ENCODE results near the gene CDK5RAP1.

The CDK5RAP1 gene

DNA sequence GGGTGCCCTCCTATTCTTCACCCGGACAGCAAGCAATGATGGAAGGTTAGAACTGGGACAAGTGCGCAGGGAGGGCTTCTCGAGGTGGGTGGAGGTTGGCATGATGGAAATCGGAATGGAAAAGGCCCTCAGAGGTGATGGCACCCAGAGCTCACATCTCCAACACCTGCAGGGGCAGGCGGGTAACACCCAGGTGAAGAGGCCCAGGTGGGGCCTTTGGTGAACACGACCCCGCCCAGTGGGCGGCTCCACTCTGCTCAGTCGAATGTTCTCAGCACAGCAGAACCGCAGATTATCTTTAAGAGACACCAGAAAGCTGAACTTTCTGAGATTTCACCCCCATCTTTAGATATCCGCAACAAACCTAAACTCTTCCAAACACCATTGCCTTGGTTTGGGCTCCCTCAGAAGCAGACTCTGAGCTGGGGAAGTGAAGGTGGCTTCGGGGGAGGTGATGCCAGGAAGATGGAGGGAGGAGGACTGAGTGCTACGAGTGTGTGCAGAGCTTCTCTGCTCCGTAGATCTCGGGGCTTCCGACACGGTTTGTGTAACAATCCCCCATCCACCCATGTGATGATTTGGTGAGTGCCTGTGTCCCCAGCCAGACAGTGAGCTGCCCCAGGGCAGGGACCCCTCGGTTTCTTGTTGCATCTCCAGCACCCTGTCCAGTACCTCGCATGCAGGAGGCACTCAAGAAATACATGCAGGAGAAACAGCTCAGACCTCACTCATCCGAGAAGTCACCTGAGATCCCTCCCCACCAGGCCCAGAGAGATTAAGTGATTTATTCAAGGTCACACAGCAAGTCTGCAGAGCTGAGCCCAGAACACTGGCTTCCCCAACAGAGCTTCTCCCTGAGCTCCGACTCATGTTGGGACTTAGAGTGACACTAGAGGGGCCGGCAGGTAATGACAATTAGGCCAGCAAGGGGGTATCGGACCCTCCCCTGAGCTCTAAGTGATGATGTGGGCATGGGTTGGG lies 72.9 kb downstream of the CDK5RAP1 start:
- no peak overlapping the region for H2AFZ ChIP-seq (ENCODE audit: low read depth, low read length)
- H3K27me3 ChIP-seq (ENCODE audit: low read depth, low read length), result peaks cover 35% of the 10 kb centered on the region
- no peak overlapping the region for H3K9ac ChIP-seq (ENCODE audit: low read length)
- no peaks in the 10 kb centered on the region for H3K79me2 ChIP-seq (ENCODE audit: low read length)
- TF ChIP-seq, protein P1, sequence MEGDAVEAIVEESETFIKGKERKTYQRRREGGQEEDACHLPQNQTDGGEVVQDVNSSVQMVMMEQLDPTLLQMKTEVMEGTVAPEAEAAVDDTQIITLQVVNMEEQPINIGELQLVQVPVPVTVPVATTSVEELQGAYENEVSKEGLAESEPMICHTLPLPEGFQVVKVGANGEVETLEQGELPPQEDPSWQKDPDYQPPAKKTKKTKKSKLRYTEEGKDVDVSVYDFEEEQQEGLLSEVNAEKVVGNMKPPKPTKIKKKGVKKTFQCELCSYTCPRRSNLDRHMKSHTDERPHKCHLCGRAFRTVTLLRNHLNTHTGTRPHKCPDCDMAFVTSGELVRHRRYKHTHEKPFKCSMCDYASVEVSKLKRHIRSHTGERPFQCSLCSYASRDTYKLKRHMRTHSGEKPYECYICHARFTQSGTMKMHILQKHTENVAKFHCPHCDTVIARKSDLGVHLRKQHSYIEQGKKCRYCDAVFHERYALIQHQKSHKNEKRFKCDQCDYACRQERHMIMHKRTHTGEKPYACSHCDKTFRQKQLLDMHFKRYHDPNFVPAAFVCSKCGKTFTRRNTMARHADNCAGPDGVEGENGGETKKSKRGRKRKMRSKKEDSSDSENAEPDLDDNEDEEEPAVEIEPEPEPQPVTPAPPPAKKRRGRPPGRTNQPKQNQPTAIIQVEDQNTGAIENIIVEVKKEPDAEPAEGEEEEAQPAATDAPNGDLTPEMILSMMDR (IDR thresholded peaks at IDR 0.05; ENCODE audit: low read depth, low read length), result no peak
- TF ChIP-seq EZH2phosphoT487 (IDR thresholded peaks at IDR 0.05; ENCODE audit: low read depth), result no peak
- peaks cover 3% of the 10 kb centered on the region for H3K4me1 ChIP-seq (ENCODE audit: low read length)
- H3K4me2 ChIP-seq (ENCODE audit: low read length), result no peak overlapping the region
- no peak overlapping the region for H3K27ac ChIP-seq (ENCODE audit: low read length)
- H3K36me3 ChIP-seq (replicated peaks; ENCODE audit: low read depth, low read length), result no peaks in the 10 kb centered on the region
- no peaks in the 10 kb centered on the region for H4K20me1 ChIP-seq (ENCODE audit: insufficient read depth, low read length)
- no peaks in the 10 kb centered on the region for H3K9me3 ChIP-seq (ENCODE audit: insufficient read depth, low read length)
- H3K4me3 ChIP-seq (ENCODE audit: low read length), result no peak overlapping the region

DNA sequence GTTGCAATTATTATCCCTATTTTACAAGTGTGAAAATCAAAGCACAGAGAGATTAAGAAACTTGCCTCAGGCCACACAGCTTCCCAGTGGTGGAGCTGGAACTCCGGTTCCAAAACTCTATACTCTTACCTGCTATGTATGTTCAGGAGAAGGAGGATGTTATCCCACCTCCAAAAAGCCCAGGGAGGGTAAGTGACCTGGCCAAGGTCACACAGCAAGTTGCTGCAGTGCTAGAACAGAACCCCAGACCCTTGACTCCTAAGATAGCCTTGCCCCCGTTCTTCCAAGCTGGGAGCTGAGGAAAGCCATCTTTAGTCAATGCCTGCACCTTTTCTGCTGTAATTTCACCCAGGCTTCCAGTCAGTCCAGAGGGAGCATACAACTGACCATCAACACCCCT lies 76.0 kb downstream of the CDK5RAP1 start:
- no peaks in the 10 kb centered on the region for H4K20me1 ChIP-seq (ENCODE audit: insufficient read depth, low read length)
- H3K9me3 ChIP-seq (ENCODE audit: insufficient read depth, low read length), result no peaks in the 10 kb centered on the region
- H3K4me2 ChIP-seq (ENCODE audit: low read length), result no peak overlapping the region
- H3K27ac ChIP-seq (ENCODE audit: low read length), result no peak overlapping the region
- no peaks in the 10 kb centered on the region for H3K79me2 ChIP-seq (ENCODE audit: low read length)
- H3K4me3 ChIP-seq (ENCODE audit: low read length), result no peak overlapping the region
- no peak overlapping the region for H3K9ac ChIP-seq (ENCODE audit: low read length)
- peaks cover 19% of the 10 kb centered on the region for H3K27me3 ChIP-seq (ENCODE audit: low read depth, low read length)
- peaks cover 3% of the 10 kb centered on the region for H3K4me1 ChIP-seq (ENCODE audit: low read length)
- TF ChIP-seq, protein P1 (IDR thresholded peaks at IDR 0.05; ENCODE audit: low read depth, low read length), result no peak
- TF ChIP-seq EZH2phosphoT487 (IDR thresholded peaks at IDR 0.05; ENCODE audit: low read depth), result no peak
- H3K36me3 ChIP-seq (replicated peaks; ENCODE audit: low read depth, low read length), result no peaks in the 10 kb centered on the region
- no peak overlapping the region for H2AFZ ChIP-seq (ENCODE audit: low read depth, low read length)

DNA sequence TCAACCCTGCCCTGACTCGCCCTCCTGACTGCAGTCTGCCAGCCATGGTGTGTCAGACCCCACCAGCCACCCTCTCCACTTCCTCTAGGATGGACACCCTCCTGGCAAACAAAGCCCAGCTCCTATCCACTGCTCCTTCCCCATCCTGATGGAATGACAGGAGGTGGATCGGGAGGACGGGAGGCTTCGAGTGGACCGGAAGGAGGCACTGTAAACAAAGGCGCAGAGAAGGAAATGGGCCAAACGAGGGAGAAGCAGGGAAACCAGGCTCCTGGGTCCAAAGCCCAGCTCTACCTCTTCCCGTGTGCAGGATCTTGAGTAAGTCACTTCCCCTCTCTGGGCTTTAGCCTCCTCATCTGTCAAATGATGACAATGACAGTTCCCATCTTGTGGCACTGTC lies 78.1 kb downstream of the CDK5RAP1 start:
- no peaks in the 10 kb centered on the region for H4K20me1 ChIP-seq (ENCODE audit: insufficient read depth, low read length)
- no peaks in the 10 kb centered on the region for H3K36me3 ChIP-seq (replicated peaks; ENCODE audit: low read depth, low read length)

DNA sequence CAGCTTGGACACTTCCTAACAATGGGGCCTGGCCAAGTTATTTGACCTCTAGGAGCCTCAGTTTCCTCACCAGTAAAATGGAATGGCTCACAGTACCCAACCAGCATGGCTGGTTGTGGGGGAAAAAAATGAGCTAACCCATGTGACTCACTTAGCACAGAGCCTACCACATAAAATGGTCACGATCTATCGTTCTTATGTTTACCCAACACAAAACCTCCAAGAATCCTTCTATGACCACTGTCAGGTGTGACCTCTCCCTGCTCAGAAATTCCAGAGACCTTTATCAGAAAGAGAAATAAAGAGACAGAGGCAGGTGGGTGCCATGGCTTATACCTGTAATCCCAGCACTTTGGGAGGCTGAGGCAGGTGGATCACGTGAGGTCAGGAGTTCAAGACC lies 78.9 kb downstream of the CDK5RAP1 start:
- Histone ChIP-seq H3K27ac (ENCODE audit: low read length) (no peak overlapping the region), H3K27me3 (ENCODE audit: low read depth, low read length) (peaks cover 14% of the 10 kb centered on the region), H3K4me3 (ENCODE audit: low read length) (no peak overlapping the region), H3K36me3 (replicated peaks; ENCODE audit: low read depth, low read length) (no peaks in the 10 kb centered on the region), H4K20me1 (ENCODE audit: insufficient read depth, low read length) (no peaks in the 10 kb centered on the region), H3K9me3 (ENCODE audit: insufficient read depth, low read length) (no peaks in the 10 kb centered on the region), H3K79me2 (ENCODE audit: low read length) (no peaks in the 10 kb centered on the region), H3K9ac (ENCODE audit: low read length) (no peak overlapping the region), H2AFZ (ENCODE audit: low read depth, low read length) (no peak overlapping the region), H3K4me2 (ENCODE audit: low read length) (no peak overlapping the region), H3K4me1 (ENCODE audit: low read length) (peaks cover 3% of the 10 kb centered on the region)
- TF ChIP-seq, protein P1 (IDR thresholded peaks at IDR 0.05; ENCODE audit: low read depth, low read length), result no peak
- TF ChIP-seq EZH2phosphoT487 (IDR thresholded peaks at IDR 0.05; ENCODE audit: low read depth), result no peak

More for the DNA sequence above, 78.1 kb downstream of the CDK5RAP1 start:
- H3K4me2 ChIP-seq (ENCODE audit: low read length), result no peak overlapping the region
- peaks cover 11% of the 10 kb centered on the region for H3K27me3 ChIP-seq (ENCODE audit: low read depth, low read length)
- no peak overlapping the region for H3K9ac ChIP-seq (ENCODE audit: low read length)
- no peak overlapping the region for H3K27ac ChIP-seq (ENCODE audit: low read length)
- no peak overlapping the region for H3K4me3 ChIP-seq (ENCODE audit: low read length)
- H3K9me3 ChIP-seq (ENCODE audit: insufficient read depth, low read length), result no peaks in the 10 kb centered on the region
- no peaks in the 10 kb centered on the region for H3K79me2 ChIP-seq (ENCODE audit: low read length)
- TF ChIP-seq, protein P1 (IDR thresholded peaks at IDR 0.05; ENCODE audit: low read depth, low read length), result no peak
- TF ChIP-seq EZH2phosphoT487 (IDR thresholded peaks at IDR 0.05; ENCODE audit: low read depth), result no peak
- peaks cover 3% of the 10 kb centered on the region for H3K4me1 ChIP-seq (ENCODE audit: low read length)
- H2AFZ ChIP-seq (ENCODE audit: low read depth, low read length), result no peak overlapping the region

Data from OCI-LY3 (cell line).